Colonic mucosa (tissue), 4 donors: ENCODE data around the gene RNF115. TPM values are rescaled to one million over a fixed set of nuclear protein-coding genes. Genes with fewer than 3 reads are reported as not detected.
A peak's percentile ranks its signal among the peaks of the same experiment; 100 is the strongest.

Experiments used
- DNase-seq: peaks from one replicate; pipeline ENCODE4 v3.0.0-alpha.2; 2020
- H3K27ac ChIP-seq: fragments of 200-600 bp; one replicate; pipeline ENCODE4 v1.8.0; 2021
- H3K27me3 ChIP-seq: fragments of 200-600 bp; one replicate; pipeline ENCODE4 v1.8.0; 2021
- H3K36me3 ChIP-seq: fragments of 200-600 bp; one replicate; pipeline ENCODE4 v1.8.0; 2021
- H3K4me1 ChIP-seq: fragments of 200-600 bp; one replicate; pipeline ENCODE4 v1.8.0; 2021; ENCODE audit warnings: mild to moderate bottlenecking
- H3K4me3 ChIP-seq: fragments of 200-600 bp; one replicate; pipeline ENCODE4 v1.8.0; 2021
- H3K9ac ChIP-seq, 2 donors: one replicate each; pipeline ENCODE4 v1.7.0; 2013; ENCODE audit warnings: control low read depth in 2 of 2, low read depth in 2 of 2, low read length in 2 of 2
- H3K9me3 ChIP-seq: fragments of 200-600 bp; one replicate; pipeline ENCODE4 v1.8.0; 2021
- CTCF ChIP-seq: fragments of 200-600 bp; IDR thresholded peaks from one replicate; pipeline ENCODE4 v1.8.0; 2022; ENCODE audit warnings: antibody characterized with exemption, mild to moderate bottlenecking
- intact Hi-C: fragments of 100-400 bp; cut with DNase I; formaldehyde crosslinking; loops from one replicate; pipeline ENCODE4 v1.14.1; 2022
- total RNA-seq, 2 donors: library from RNA; stranded (reverse); fragmentation: NEBNext Ultra II Directional in 1 of 2; extraction: Animal tissue kit (Norgen Biotek cat#: 25700) in 1 of 2; gene quantifications; one replicate each; pipeline ENCODE4 v1.2.1, GENCODE V29; 2021
- donor health status: healthy.
- donor health status: DM: no; HTN: no; CAD: no.
- donor health status: DM: no; HTN: no; CAD: no.

Gene RNF115
- total RNA-seq, 2 donors from 2014 or later = 6.4 to 6.9 TPM

GRCh38 chr1:145707183-145707867, 116.6 kb downstream of the RNF115 start, which contains the start of gene PDZK1:
Gene PDZK1, minus strand, starts transcription at chr1:145707368. Its CDS starts 19,347 bp downstream, at chr1:145688021.
- Histone ChIP-seq H3K4me3 (no peak within 1 kb of the TSS), H3K9ac (peak within 1 kb of the TSS in 1 of 2 donors; percentile 19), H3K4me1 (no peaks in the 10 kb centered on the region), H3K27me3 (no peaks in the 10 kb centered on the region), H3K9me3 (no peaks in the 10 kb centered on the region), H3K27ac (no peak within 1 kb of the TSS), H3K36me3 (no peaks in the 10 kb centered on the region)
- intact Hi-C loops = no loop called here
- TF ChIP-seq CTCF = no peak
- no peak for DNase-seq

GRCh38 chr1:145706086-145706664, 117.7 kb downstream of the RNF115 start:
- TF ChIP-seq CTCF = no peak
- DNase-seq = no peak
- Histone ChIP-seq H3K9ac (no peak overlapping the region), H3K9me3 (no peaks in the 10 kb centered on the region), H3K27ac (no peak overlapping the region), H3K27me3 (no peaks in the 10 kb centered on the region), H3K4me3 (no peak overlapping the region), H3K36me3 (no peaks in the 10 kb centered on the region), H3K4me1 (no peaks in the 10 kb centered on the region)
- intact Hi-C loops = no loop called here

DNA sequence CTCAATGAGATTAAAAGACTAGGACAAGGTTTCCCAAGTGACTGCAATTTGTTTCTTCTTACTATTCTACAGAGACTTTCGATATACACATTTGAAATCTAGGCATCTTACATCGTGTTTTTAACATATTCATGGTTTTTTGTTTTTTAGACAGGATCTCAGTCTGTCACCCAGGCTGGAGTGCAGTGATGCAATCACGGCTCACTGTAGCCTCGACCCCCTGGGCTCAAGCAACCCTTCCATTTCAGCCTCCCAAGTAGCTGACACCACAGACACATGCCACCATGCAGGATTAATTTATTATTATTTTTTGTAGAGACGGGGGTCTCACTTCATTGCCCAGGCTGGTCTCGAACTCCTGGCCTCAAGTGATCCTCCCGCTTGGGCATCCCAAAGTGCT, 118.3 kb downstream of the RNF115 start:
- no peak for DNase-seq
- intact Hi-C loops = no loop called here
- Histone ChIP-seq H3K27ac (no peak overlapping the region), H3K4me3 (no peak overlapping the region), H3K4me1 (no peaks in the 10 kb centered on the region), H3K36me3 (no peaks in the 10 kb centered on the region), H3K9me3 (no peaks in the 10 kb centered on the region), H3K27me3 (no peaks in the 10 kb centered on the region), H3K9ac (no peak overlapping the region)
- TF ChIP-seq CTCF = no peak

- no peaks in the 10 kb centered on the region for H3K36me3 ChIP-seq
- no peak for DNase-seq
- H3K27ac ChIP-seq = no peak overlapping the region
- no peaks in the 10 kb centered on the region for H3K4me1 ChIP-seq
- no peak overlapping the region for H3K4me3 ChIP-seq
- no peaks in the 10 kb centered on the region for H3K9me3 ChIP-seq
- no peaks in the 10 kb centered on the region for H3K27me3 ChIP-seq
- H3K9ac ChIP-seq = no peak overlapping the region
- TF ChIP-seq CTCF = no peak
- intact Hi-C loops = no loop called here
These were observed 121.1 kb downstream of the RNF115 start for GRCh38 chr1:145702826-145703225.

DNA sequence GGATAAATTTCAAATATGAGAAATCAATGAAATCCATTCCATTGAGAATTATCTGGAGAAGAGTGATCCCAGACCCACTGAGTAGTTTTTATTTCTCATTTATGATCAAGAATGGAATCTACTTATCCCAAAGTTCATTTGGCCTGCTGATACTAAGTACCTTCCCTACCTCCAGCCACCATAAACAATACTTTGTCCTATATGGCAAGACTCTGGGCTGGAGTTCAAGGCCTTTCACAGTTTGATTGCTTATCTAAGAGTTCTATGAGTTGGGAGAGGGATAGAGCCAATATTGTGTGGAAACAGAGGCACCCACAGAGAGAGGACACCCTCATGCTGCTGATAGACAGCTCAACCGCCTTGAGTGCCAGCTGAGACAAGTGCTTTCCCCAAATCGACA, 121.8 kb downstream of the RNF115 start:
- TF ChIP-seq CTCF = no peak
- no peak for DNase-seq
- Histone ChIP-seq H3K36me3 (no peaks in the 10 kb centered on the region), H3K4me1 (no peaks in the 10 kb centered on the region), H3K27ac (no peak overlapping the region), H3K27me3 (no peaks in the 10 kb centered on the region), H3K9ac (no peak overlapping the region), H3K4me3 (no peak overlapping the region), H3K9me3 (no peaks in the 10 kb centered on the region)
- intact Hi-C loops = no loop called here
